Iris pigment epithelial cell (primary cell): ENCODE measurements around the gene GCN1.

ENCODE experiments used
- DNase-seq: peaks from one replicate; pipeline ENCODE4 v3.0.0-alpha.2; 2011; ENCODE audit warnings: low read depth

The GCN1 gene

DNA sequence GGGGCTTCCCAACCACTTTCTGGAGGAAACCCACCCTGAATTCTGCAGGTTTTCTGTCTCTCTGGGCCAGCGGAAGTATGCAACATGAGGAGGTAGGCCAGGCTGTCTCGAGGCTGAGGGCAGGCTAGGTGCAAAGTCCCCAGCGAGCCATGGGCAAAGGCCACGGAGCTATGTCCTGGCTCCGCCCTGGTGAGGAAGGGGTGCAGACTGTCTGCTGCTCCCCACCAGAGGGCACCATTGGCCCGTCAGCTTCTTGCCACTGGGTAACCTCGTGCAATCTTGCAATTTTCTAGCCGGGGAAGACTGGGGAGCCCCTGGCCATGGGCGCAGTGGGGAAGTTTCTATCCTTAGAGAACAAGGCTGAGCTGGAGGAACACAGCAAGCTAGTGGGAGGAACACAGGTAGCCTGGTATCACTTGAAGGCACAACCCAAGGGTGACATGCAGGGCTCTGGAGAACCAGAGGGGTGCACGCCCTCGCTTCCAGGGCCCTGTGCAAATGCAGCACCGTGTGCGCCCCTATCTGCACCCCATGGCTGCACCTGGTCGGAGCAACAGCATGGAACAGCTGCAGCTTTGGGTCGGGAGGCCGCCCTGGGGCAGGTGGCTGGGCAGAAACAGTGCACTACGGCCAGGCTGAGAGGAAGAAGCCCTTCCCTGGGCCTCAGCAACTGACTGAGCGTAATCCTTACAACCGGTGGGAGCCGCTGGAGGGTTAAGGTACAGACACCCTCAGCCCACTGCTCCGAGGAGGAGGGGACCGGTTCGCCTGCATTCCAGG is 34.0 kb upstream of the GCN1 start:
- peak; percentile 75 for DNase-seq

DNA sequence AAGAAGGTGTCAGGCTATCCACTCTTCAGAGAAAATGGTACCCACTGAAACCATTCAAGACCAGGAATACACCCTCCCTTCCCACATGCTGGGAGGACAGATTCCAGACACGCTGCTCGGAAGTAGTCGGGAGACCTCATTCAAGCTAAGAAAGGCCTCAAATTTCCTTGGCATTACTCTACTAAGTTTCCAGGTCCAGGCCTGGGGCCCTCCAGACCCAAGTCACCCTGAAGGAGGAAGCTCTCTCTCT is 33.5 kb upstream of the GCN1 start:
- DNase-seq, result no peak

DNA sequence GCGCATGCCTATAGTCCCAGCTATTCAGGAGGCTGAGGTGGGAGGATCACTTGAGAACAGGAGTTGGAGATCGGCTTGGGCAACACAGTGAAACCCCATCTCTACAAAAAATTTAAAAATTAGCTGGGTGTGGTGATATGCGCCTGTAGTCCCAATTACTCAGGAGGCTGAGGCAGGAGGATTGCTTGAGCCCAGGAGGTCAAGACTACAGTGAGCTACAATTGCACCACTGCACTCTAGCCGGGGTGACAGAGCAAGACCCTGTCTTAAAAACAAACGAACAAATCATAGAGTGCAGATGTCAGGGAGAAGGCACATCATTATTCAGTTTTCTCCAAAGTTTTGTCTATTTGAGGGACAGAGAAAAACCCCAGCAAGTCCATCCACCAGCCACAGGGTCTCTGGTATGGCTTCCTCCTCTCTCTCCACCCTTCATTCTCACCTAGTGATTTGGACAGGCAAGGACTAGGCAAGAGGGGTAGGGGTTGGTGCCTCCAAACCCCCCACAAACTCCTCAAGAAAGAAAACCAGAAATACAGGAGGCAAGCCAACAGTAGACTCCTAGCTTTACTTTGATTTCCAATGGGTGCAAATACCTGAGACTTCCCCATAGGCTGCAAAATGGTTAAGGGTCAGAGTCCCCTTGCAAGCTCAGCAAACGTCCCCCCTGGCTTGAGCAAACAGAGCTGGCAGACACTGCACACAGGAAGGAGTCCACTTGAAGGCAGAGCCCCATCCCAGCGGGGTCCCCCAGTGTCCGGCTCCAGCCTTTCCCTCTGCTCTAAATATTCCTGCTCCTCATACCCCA is 32.9 kb upstream of the GCN1 start:
- DNase-seq, result no peak

DNA sequence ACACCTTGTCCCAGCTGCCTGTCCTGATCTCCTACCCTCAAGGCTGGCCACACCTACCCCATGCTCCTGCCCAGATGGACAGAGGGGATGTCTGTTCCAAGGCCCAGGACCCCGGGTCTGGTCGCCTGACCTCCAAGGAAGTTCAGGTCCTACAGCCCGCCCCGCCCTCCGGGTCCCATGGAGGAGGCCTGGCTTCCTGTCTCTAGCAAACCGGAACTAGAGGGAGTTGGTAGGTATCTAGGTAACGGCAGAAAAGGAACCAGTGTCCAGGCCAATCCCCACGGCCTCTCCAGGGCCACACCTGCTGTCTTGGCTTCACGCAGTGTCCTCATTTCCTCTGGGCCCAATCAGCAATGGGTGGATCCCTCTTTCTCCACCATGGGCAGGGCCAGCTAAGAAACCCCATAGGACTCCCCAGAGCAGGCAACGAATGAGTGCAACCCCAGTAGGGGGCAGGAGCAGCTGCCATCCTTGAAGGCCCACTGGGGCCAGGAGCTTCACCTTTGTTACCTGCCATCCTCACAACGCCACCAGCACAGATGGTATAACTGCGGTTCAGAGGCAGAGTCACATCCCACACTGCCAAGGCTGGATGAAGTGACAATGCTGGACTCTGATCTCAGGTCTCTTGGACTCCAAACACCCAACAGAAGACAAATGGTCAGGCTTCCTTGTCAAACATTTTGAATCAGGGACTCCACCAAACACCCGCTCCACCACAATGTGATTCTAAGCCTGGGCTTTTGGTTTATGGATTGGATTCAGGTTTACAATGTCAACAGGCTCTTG is 31.5 kb upstream of the GCN1 start:
- DNase-seq, result no peak

DNA sequence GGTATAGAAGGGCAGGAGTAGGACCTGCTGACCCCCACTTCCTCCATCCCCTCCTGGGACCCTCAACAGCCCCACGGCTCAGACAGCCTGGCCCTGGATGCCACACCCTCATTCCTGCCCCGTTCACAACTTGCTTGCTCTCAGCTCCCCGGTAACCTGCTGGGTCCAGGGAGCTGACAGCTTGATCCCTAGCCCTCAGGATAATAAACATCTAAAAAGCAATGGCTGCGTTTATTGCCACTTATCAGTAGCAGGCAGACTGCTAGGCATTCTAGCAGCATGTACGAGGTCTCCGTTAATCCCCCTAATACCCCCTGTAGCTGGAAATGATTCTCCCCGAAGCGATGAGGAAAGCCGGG is 30.7 kb upstream of the GCN1 start:
- no peak for DNase-seq

DNA sequence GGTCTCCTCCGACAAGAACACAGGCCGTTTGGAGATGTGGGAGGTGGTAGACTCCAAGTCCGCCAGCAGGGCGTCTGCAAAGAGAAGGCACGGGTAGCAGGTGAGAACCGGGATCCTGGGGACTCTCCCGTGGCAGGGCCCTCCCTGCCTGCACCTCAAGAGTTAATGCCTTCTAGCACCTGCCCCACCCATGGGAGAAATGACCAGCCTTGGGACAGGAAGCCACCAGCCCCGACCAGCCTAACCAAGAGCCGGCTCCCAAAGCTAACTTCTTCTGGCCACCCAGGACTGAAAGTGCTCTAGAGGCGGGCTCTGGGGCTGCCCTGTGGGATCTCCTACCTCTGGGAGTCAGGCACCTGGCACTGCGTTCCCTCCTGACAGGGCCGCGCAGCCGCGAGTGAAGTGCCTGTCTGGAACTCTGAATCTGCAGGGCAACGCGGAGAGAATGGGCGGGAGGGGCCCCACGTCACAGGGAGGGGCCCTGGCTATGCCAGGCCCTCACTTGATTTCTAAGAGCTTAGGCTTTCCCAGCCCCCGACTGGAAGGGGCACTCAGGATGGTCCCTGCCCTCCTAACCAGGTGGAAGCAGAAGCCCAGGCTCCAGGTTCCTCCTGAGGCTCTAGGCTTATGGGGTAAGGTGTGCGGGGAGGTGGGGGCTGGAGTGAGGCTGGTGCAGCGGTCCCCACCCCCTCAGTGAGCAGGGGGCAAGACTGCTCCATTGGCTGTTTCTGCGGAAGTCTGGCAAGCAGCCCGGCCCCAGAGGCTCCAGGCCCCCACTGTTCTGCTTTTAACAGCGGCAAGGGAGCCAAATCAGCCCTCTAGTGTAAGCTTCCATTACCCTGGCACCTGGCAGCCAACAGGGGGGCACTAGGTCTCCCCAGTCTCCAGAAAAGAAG is 30.0 kb upstream of the GCN1 start:
- no peak for DNase-seq

DNA sequence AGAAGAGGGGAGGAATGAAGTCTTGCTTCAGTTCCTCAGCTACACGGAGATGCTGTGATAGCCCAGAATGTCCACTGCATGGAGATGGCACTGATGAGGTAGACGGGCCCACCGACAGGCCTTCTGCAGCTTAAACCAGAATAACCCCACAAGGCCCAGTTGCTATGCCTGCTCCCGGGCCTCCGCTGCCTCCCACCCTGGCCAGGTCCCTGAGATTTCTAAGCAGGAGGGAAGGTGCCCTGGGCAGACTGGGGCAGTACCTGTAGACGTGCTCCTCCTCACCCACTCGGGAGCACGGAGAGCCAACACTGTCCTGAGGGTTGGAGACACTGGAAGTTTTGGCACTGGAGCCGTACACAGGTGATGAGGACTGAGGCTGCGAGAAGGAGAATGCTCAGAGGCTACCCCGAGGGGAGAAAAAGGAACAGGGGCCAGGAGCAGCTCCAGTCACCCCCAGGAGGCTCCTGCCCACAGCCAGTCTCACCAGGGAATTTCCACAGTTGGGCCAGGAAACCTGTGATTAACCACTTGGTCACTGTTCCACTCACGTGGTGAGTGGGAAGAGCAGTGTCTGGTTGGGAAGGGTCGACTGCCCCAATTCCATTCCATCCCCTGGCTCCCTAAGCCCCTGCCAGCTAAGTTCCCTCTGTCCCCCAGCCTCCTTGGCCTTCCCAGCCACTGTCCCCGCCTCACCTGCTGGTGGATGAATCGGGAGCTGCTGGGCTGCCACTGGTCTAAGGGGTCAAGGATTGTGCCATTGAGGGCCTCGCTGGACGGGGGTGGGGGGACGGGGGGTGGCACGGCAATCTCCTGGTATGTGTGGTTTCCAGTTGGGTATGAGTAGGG is 29.2 kb upstream of the GCN1 start:
- DNase-seq, result no peak

DNA sequence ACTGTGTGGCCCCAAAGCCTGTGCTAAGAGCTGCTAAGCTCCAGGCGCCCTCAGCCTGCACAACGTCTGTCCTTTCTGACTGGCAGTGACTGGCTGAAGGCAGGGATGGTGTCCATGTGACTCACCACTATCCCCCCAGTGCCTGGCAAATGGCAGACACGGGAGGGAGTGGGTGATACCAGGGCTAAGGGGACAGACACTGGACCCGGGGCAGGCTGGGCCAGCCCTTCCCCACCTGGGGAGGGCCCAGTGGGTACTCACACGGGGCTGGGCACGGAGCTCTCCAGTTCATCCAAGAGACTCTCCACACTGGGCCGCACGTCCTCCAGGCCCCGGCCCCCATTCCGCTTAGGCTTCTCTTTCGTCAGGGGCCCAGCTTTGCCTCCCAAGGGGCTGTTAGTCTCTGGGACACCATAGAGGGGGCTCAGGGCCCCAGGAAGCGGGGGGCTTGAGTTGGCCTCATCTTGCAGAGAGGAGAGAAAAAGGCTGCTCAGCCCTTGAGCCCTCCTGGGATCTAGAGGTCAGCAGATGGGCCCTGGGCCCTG is 27.8 kb upstream of the GCN1 start:
- no peak for DNase-seq

DNA sequence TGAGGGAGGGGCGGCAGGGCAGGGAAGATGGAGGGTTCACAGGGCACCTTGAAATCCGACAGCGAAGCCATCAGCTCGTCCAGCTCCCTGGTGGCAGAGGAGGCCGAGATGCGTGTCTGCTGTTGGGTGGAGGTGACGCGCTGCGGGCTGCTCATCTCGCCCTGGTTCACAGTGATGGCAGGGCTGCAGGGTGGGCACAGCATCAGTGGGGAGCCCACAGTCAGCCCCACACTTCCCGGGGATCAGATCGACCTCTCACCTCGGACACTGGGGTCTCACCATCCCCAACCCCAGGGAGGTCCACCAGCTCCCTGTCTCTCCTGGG is 27.0 kb upstream of the GCN1 start:
- no peak for DNase-seq

DNA sequence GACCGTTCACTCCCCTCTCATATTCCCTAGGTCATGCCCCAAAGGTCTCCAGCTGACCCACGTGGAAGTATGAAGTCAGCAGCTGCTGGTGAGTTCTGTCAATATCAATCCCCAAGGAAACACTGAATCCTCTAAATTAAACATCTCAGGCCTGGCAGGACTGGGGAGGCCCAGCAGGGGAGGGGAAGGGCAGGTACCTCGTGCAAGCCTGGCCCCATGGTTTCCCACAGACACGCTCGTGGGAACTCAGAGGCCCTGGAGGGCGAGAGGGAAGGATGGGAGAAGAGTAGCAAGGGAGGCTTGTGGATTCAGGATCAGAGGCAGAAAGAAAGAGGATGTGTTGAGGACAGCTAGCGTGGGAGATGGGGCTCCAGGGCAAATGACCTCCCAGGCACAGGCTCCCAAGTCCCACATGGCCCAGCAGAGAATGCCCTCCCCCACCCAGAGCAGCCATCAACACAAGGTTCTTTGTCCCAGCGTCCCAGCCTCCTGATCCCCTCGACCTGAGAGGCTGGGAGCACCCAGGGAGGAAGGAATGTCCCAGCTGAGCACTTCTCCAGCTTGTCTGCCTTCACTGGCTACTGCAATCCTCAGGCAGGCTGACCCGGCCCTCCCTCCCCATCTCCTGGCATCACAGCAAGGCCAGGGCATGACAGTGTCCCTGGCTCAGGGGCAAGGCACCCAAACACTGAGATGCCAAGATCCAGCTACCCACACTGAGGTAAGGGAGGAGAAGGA is 26.5 kb upstream of the GCN1 start:
- no peak for DNase-seq

DNA sequence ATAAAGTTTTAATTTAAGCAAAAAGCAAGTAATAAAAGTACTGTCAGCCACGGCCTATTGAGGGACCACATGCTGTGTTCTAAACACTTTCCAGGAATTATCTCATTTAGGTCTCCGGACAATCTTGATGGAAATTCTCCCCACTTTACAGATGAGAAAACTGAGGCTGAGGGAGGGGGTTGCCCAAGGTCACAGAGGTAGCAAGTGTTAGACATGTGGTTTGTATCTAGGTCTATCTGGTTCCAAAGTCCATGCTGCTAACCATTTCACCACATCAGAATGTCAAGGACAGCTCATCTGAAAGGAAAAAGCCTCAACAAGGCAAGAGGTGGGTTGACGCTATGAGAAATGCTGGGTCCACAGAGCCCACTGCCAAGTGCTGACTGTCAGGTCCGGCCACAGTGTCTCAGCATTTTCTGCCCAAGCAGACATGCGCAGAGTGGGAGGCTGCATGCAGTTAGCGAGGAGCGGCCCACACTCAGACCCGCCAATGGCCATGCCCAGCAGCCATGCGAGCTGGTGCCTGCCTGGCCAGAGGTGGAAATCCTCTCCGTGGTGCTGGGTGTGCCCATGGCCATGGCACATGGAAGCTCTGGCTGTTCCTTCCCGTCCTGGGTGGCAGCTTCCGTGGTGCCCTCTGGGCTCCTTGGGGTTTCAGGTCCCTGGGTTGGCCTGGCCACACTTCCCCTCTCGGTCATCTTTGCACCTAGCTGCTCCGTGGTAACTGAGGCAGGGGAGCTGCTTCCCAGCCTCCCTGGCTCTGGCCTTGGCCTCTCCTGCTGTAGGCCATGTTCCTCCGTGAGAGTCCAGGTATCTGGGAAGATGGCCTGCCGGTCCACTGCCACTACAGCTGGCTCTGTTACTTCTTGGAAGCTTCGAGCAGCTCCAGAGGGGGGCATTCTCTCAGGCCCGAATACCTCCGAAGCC is 24.4 kb upstream of the GCN1 start:
- no peak for DNase-seq

DNA sequence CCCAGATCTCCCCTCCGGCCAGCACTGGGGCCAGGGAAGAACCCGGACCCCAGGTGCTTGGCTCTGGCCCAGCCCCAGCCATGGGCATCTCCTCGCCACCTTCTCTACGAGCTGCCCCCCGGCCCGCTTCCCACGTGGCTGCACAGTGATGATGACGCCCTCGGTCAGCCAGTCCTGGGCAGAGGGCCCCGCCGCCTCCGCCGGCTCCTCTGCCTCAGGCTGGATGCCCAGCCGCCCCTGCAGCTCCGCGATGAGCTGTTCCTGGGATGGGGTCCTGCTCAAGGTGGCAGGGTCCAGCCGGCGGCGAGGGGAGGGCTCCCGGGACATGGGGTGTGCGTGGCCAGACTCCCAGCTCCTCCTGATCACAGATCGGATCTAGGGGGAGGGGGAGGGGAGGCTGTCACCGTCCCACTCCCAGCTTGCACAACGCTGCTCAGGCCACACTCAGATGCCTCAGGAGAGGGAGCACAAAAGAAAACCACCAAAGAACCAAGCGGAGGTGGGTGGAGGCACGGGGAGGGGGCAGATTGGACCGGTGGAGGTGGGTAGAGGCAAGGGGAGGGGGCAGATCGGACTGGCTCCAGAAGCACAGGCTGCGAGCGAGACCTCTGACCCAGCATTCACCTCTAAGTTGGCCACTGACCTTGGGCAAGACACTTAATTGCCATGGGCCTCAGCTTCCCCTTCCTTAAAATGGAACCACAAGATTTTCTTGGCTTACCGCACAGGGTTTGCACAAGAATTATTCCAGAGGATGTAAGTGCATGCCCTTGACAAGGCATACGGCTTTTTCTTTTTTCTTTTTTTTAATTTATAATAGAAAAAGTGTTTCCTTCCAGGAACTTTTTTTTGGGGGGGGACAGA is 22.5 kb upstream of the GCN1 start:
- DNase-seq, result no peak

DNA sequence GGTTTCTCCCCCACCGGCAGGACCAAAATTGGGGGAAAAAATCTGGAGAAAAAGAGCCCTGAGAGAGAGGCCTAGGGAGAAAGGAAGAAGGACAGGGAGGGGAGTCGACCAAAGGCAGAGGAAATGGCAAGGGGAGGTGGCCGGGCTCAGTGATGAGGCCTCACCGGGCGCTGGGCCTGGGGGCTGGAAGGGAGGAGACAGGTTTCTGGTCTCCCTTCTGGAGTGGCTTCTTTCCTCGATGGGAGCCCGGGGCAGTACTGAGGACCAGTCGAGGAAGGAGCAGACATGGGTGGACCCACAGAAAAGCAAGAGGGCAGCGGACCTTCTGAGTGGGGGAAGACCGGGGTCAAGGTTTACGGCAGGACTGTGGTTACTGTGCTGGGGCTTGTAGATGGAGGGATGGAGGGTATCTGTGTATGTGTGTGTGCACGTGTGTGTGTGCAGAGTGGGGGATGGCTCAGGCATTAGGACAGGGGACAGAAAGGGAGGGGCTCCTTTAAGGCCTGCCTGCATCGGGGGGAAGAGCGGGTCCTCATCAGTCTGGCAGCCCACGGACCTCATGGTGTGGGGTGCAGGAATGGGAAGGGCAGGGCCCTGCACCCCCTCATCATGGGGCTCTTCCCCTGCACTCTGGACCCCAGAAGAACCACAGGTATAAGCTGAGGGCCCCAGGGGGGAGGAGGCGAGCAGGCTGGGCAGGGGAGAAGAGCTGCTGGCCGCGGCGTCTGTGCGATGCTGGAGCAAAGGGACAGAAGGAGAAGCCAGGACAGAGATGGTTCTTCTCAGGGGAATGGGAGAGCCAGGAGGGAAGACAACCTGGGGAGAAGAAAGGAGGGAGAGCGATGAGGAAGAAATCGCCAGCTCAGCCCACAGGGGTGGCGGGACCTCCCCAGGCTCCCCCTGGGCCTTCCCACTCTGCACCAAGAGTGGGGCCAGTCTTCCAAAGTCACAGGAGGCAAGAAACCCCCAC is 21.5 kb upstream of the GCN1 start:
- no peak for DNase-seq

DNA sequence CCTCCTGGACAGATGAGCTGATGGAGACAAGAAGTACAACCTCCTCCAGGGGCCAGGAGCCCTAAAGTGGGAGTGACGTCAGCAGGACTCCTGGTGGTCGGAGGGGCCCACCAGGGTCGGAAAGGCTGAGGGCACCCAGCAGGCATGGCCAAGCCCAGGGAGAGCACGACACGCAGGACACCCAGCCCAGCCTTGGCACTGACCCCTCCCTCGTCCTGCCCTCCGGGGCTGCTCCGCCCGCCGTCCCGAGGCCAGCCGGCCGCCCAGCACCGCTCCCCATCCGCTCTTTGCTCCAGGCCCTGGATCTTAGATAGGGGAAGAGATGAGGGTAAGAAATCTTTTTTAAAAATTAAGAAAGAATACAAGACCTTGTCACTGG is 20.8 kb upstream of the GCN1 start:
- no peak for DNase-seq

DNA sequence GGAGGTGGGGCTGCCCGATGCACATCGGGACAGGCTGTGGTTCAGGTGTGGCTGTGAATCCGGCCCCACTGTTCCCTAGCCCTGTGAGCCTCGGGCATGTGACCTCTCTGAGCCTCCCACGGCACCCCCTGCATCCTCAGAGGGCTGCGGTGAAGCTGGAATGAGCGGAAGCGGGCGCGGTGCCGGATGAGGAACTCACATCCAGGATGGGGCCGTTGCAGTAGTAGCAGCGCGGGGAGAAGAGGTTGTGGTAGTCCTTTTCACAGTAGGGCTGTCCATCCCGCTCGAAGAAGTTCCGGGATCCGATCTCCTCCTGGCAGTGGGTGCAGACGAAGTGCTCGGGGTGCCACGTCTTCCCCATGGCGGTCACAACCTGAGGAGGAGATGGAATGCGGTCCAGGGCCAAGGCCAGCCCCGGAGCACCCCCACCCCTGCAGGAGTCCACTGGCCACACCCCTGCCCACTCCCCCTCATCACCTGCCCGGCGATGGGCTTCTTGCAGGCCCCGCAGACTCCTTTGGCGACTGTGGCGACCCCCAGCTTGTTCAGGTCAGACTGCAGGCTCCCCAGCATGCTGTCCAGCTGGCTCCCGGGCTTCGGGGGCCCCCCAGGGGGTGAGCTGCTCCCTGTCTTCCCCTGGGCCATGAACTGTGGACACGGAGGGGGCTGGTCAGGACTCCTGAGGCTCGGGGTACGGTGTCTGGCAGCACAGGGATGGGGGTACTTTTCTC is 20.3 kb upstream of the GCN1 start:
- no peak for DNase-seq

DNA sequence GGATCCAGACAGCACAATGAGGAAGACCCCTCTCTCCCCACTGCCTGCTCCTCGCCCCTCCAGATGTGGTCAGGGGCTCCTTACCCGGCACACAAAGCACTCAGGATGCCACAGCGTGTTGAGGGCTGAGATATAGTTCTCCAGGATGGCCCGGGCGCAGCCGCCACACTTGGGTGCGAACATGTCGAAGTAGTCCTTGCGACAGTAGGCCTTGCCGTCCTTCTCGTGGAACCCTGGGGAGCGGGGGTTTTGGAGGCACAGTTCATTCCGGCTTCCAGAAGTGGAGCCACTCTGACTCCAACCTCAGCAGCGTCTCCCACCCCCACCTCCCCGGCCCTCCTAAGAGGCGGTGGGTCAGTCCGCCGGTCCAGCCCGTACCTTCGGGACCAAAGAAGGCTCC is 19.2 kb upstream of the GCN1 start:
- DNase-seq, result no peak
